C4-2B (cell line): ENCODE data around the gene MATCAP1.

Experiments
- H3K27ac ChIP-seq: fragments of 450-650 bp; 2 replicates; pipeline ENCODE4 v1.5.1; 2017
- ZFX ChIP-seq: fragments of 450-650 bp; IDR thresholded peaks from 2 replicates; pipeline ENCODE4 v1.6.1; 2017
- TF ChIP-seq, protein P1 (sequence below): fragments of 450-650 bp; conservative IDR thresholded peaks from 2 replicates; pipeline ENCODE4 v1.5.1; 2017; ENCODE audit warnings: mild to moderate bottlenecking

Gene MATCAP1

GRCh38 chr16:67193536-67193935 lies 9.8 kb upstream of the MATCAP1 start:
- TF ChIP-seq, protein P1, sequence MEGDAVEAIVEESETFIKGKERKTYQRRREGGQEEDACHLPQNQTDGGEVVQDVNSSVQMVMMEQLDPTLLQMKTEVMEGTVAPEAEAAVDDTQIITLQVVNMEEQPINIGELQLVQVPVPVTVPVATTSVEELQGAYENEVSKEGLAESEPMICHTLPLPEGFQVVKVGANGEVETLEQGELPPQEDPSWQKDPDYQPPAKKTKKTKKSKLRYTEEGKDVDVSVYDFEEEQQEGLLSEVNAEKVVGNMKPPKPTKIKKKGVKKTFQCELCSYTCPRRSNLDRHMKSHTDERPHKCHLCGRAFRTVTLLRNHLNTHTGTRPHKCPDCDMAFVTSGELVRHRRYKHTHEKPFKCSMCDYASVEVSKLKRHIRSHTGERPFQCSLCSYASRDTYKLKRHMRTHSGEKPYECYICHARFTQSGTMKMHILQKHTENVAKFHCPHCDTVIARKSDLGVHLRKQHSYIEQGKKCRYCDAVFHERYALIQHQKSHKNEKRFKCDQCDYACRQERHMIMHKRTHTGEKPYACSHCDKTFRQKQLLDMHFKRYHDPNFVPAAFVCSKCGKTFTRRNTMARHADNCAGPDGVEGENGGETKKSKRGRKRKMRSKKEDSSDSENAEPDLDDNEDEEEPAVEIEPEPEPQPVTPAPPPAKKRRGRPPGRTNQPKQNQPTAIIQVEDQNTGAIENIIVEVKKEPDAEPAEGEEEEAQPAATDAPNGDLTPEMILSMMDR: no peak
- TF ChIP-seq ZFX: no peak
- peak overlapping the region; percentile 95; the same call in 1 of the 2 replicates for H3K27ac ChIP-seq

- no peak for TF ChIP-seq ZFX
- TF ChIP-seq, protein P1: no peak
- H3K27ac ChIP-seq: peak overlapping the region; percentile 95
Measured at GRCh38 chr16:67192781-67193361, 9.1 kb upstream of the MATCAP1 start.

DNA sequence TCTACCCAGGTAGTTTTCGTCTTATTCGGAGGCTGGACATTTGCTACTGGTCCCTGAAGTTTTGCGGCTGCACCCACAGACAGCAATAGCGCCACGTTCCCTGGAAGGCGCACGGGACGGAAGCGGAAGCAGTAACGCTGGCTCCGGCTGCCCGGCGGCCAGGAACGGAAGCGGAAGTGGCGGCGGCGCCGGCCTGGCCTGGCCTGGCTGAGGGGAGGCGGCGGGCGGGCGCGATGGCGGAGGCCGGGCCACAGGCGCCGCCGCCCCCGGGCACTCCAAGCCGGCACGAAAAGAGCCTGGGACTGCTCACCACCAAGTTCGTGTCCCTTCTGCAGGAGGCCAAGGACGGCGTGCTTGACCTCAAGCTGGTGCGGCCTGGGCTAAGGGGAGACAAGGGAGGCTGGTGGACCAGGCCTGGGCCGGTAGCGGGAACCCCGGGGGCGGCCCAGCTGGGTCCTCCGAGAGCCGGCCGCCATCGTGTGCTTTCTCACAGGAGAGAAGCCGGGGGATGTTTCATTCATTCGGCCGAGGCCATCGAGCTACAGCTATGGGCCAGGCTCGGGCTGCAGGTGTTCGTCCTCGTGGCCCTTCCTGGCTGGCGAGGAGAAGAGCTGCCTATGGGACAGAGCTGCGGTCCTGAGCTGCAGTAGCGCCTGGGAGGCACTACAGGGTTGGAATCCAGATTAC lies 8.4 kb upstream of the MATCAP1 start, which contains the start of gene E2F4:
TSS of gene E2F4 (plus strand) at position 161 of the 687 bp plus-strand sequence. CDS start at position 234, 73 bp downstream.
- peak; percentile 98 for TF ChIP-seq ZFX
- TF ChIP-seq, protein P1: no peak
- H3K27ac ChIP-seq: peak within 1 kb of the TSS; percentile 95

- TF ChIP-seq, protein P1: no peak
- TF ChIP-seq ZFX: no peak
- H3K27ac ChIP-seq: peak overlapping the region; percentile 95
Measured at GRCh38 chr16:67191411-67191994, 7.7 kb upstream of the MATCAP1 start.

DNA sequence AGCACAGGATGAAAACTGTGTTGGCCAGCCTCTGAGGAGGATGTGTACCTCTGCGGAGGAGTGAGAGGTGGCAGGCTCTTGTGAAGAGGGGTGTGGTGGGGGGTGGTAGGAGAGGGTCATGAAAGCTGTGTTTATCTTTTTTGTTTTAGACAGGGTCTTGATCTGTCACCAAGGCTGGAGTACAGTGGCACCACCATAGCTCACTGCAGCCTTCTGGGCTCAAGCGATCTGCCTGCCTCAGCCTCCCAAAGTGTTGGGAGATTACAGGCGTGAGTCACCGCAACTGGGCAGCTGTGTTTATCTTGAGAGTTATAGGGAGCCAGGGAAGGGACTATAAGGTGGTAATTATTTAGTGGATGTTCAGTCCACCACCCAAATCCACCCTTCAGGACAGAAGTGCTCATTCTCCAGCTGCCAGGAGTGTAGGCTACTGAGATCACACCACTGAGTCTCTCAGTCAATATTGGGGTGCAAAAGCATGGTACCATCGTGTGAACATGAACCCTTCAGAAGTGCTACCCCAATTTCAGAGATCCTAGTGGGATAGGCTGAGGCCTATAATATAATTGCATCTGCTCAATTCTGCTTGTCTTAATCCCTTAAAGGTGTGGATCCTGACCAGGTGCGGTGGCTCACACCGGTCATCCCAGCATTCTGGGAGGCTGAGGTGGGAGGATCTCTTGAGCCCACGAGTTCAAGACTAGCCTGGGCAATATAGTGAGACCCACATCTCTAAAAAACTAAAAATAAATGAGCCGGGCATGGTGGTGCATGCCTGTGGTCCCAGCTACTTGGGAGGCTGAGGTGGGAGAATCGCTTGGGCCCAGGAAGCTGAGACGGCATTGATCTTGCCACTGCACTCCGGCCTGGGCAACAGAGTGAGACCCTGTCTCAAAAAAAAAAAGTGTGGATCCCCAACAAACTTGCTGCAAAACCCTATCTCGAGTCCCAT lies 7.0 kb upstream of the MATCAP1 start:
- no peak for TF ChIP-seq ZFX
- TF ChIP-seq, protein P1: no peak
- no peak overlapping the region for H3K27ac ChIP-seq

DNA sequence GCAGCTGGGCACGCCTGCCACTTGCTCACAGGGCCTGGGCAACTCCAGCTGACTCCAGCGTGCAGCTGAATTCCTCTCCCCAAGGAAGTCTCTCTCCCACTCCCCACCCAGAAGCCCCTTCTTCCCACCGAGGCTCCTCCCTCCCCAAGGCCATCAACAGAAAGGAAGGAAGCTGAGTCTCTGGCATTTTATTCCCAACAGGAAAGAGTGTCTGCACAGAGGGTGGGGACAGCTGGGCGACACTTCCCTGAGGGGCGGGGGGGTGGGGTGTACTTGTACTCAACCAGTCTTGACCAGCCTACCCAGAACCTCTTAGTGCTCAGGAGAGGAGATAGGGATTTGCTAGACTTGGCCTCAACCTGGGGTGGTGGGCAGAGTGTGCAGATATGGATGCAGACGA lies 6.3 kb upstream of the MATCAP1 start, which contains the start of gene EXOC3L1:
TSS of gene EXOC3L1 (minus strand) at position 96 of the 400 bp plus-strand sequence. CDS start 460 bp downstream, outside the sequence.
- no peak within 1 kb of the TSS for H3K27ac ChIP-seq
- no peak for TF ChIP-seq ZFX
- TF ChIP-seq, protein P1: no peak
